ENCODE measurements around the gene GPC6. TPM values are rescaled to one million over a fixed set of nuclear protein-coding genes. Genes with fewer than 3 reads are reported as not detected.

Gene GPC6
- total and polyA plus RNA-seq, 9 of the 15 experiments (the other 6 are each of a cell fraction or from before 2014, with no cell fraction given) = under 0.01 to 0.20 (median 0.01) TPM; not detected in 4

GRCh38 chr13:93976528-93976927 is 749.9 kb downstream of the GPC6 start (continued):
- no peak for TF ChIP-seq SNAPC5 (CRISPR knock-in tag; IDR thresholded peaks at IDR 0.05)

- in situ Hi-C loops (cut with MboI) = no loop called here
- no peaks in the 10 kb centered on the region for H3K36me3 ChIP-seq (ENCODE audit: control insufficient read depth, insufficient read depth, low read length)
- H2AFZ ChIP-seq (ENCODE audit: low read depth, low read length) = no peak overlapping the region
- no TSS peak for BruUV-seq (replicated peaks)
- no peaks in the 10 kb centered on the region for H3K4me1 ChIP-seq (replicated peaks in 1 of 2; ENCODE audit: control insufficient read depth in 2 of 2, insufficient read depth in 2 of 2, low read length in 2 of 2)
- H3K27me3 ChIP-seq (ENCODE audit: control insufficient read depth in 2 of 2, insufficient read depth in 2 of 2, low read length in 2 of 2) = no peaks in the 10 kb centered on the region
- no peak overlapping the region for H3K27ac ChIP-seq (ENCODE audit: extremely low read depth, low read depth, low read length)
- no peak for FAIRE-seq
- WGBS (ENCODE audit: insufficient coverage, low coverage, missing lambda C conversion rate) = 0% methylated on average over 3 of the region's 3 CpGs
- H3K9ac ChIP-seq (ENCODE audit: insufficient read depth in 1 of 2, low read depth in 2 of 2, low read length in 2 of 2) = no peak overlapping the region
- H3K4me3 ChIP-seq = no peak overlapping the region
- no peaks in the 10 kb centered on the region for H3K79me2 ChIP-seq (ENCODE audit: control insufficient read depth, insufficient read depth, low read length)
- intact Hi-C loops (cut with micrococcal nuclease) = no loop called here
- CTCF ChIA-PET (ENCODE audit: low intra/inter-chr PET ratio) = no interaction called here
- H3K4me2 ChIP-seq (ENCODE audit: insufficient read depth, low read length) = no peak overlapping the region
- POLR2A ChIA-PET = no interaction called here
- ATAC-seq = no peak
- no peaks in the 10 kb centered on the region for H3K9me3 ChIP-seq (replicated peaks; ENCODE audit: control insufficient read depth, insufficient read depth, low read depth, low read length)
- H4K20me1 ChIP-seq (replicated peaks; ENCODE audit: control insufficient read depth, insufficient read depth, low read length) = no peaks in the 10 kb centered on the region
- no peak for DNase-seq (ENCODE audit: extremely low read depth in 1 of 4, low spot score in 3 of 4)
- TF ChIP-seq RBM25 (IDR thresholded peaks at IDR 0.05; ENCODE audit: low read depth, low read length, severe bottlenecking) = no peak
- no peak for TF ChIP-seq KAT2B (IDR thresholded peaks at IDR 0.05; ENCODE audit: low read depth, low read length)
- TF ChIP-seq MIER1 (IDR thresholded peaks at IDR 0.05; ENCODE audit: low read depth) = no peak
- no peak for TF ChIP-seq ARID1B (IDR thresholded peaks at IDR 0.05)
- no peak for TF ChIP-seq SFPQ (IDR thresholded peaks at IDR 0.05; ENCODE audit: low read depth, low read length)
- TF ChIP-seq ZFX (CRISPR knock-in tag; IDR thresholded peaks at IDR 0.05) = no peak
- no peak for TF ChIP-seq LEF1 (IDR thresholded peaks at IDR 0.05)
- TF ChIP-seq NCOA4 (IDR thresholded peaks at IDR 0.05; ENCODE audit: partially characterized antibody) = no peak
- TF ChIP-seq NFIC (IDR thresholded peaks at IDR 0.05) = no peak
- no peak for TF ChIP-seq NR2C2 (CRISPR knock-in tag; IDR thresholded peaks at IDR 0.05)
- TF ChIP-seq NR2C2 (tag; IDR thresholded peaks at IDR 0.05) = no peak
- TF ChIP-seq MCM7 (IDR thresholded peaks at IDR 0.05) = no peak
- TF ChIP-seq ZNF76 (CRISPR knock-in tag; IDR thresholded peaks at IDR 0.05; ENCODE audit: borderline replicate concordance) = no peak
- TF ChIP-seq NFE2L1 (tag; IDR thresholded peaks at IDR 0.05; ENCODE audit: borderline replicate concordance, low read depth) = no peak
- no peaks in the 10 kb centered on the region for H3K9me1 ChIP-seq (ENCODE audit: control insufficient read depth, insufficient read depth, low read length)
Measured at GRCh38 chr13:93977986-93978385, 751.4 kb downstream of the GPC6 start.
